Limb (tissue), 2 donors: ENCODE results near the gene NUDT7.

Source experiments
- DNase-seq, 2 donors: peaks; one replicate each; pipeline ENCODE4 v3.0.0-alpha.2; 2016; ENCODE audit errors: extremely low spot score in 2 of 2

Gene NUDT7

GRCh38 chr16:77724174-77724573 lies 1.9 kb downstream of the NUDT7 start:
- DNase-seq: no peak

GRCh38 chr16:77729951-77730350 lies 7.6 kb downstream of the NUDT7 start:
- no peak for DNase-seq

GRCh38 chr16:77732241-77732946 lies 10.1 kb downstream of the NUDT7 start:
- DNase-seq: no peak

GRCh38 chr16:77736879-77737278 lies 14.6 kb downstream of the NUDT7 start:
- DNase-seq: no peak

- no peak for DNase-seq
Observed at GRCh38 chr16:77738706-77739558, 16.6 kb downstream of the NUDT7 start.

- DNase-seq: no peak
Observed at GRCh38 chr16:77739559-77739892, 17.2 kb downstream of the NUDT7 start.

GRCh38 chr16:77744141-77744540 lies 21.8 kb downstream of the NUDT7 start:
- no peak for DNase-seq

- DNase-seq: no peak
Observed at GRCh38 chr16:77745972-77746371, 23.7 kb downstream of the NUDT7 start.

GRCh38 chr16:77748421-77749005 lies 26.2 kb downstream of the NUDT7 start:
- DNase-seq: no peak

GRCh38 chr16:77749415-77749814 lies 27.1 kb downstream of the NUDT7 start:
- DNase-seq: no peak

- no peak for DNase-seq
Observed at GRCh38 chr16:77758046-77758445, 35.7 kb downstream of the NUDT7 start.

GRCh38 chr16:77758508-77758907 lies 36.2 kb downstream of the NUDT7 start:
- no peak for DNase-seq

GRCh38 chr16:77759201-77759600 lies 36.9 kb downstream of the NUDT7 start:
- no peak for DNase-seq

GRCh38 chr16:77759821-77760220 lies 37.5 kb downstream of the NUDT7 start:
- DNase-seq: no peak

- no peak for DNase-seq
Observed at GRCh38 chr16:77760800-77761199, 38.5 kb downstream of the NUDT7 start.

GRCh38 chr16:77761204-77761603 lies 38.9 kb downstream of the NUDT7 start:
- no peak for DNase-seq

- no peak for DNase-seq
Observed at GRCh38 chr16:77762262-77762661, 39.9 kb downstream of the NUDT7 start.

- no peak for DNase-seq
Observed at GRCh38 chr16:77763994-77764393, 41.7 kb downstream of the NUDT7 start.

- DNase-seq: no peak
Observed at GRCh38 chr16:77767211-77767610, 44.9 kb downstream of the NUDT7 start.

GRCh38 chr16:77767826-77768225 lies 45.5 kb downstream of the NUDT7 start:
- DNase-seq: no peak

- no peak for DNase-seq
Observed at GRCh38 chr16:77775911-77776909, 53.9 kb downstream of the NUDT7 start.
